GM12878 (cell line): ENCODE measurements around the gene BMI1. TPM values are rescaled to one million over a fixed set of nuclear protein-coding genes. Genes with fewer than 3 reads are reported as not detected.
A peak's percentile ranks its signal among the peaks of the same experiment; 100 is the strongest.

Experiments used
- CBX3 ChIP-seq: fragments of 200-600 bp; sonication (generic); IDR thresholded peaks from 2 replicates; pipeline ENCODE4 v1.6.1; 2016; ENCODE audit warnings: low read depth, borderline replicate concordance
- CHD4 ChIP-seq: fragments of 200-600 bp; sonication (generic); IDR thresholded peaks from 2 replicates; pipeline ENCODE4 v1.6.1; 2016; ENCODE audit warnings: mild to moderate bottlenecking
- E2F8 ChIP-seq: fragments of 450-650 bp; IDR thresholded peaks from 2 replicates; pipeline ENCODE4 v1.6.1; 2018; ENCODE audit warnings: mild to moderate bottlenecking, low read depth, moderate library complexity; ENCODE audit not compliant: partially characterized antibody
- IKZF1 ChIP-seq: fragments of 450-650 bp; conservative IDR thresholded peaks from 2 replicates; pipeline ENCODE4 v1.6.1; 2017; ENCODE audit warnings: antibody characterized with exemption, mild to moderate bottlenecking
- NR2C2 ChIP-seq: IDR thresholded peaks from 2 replicates; pipeline ENCODE4 v1.6.1; 2011; ENCODE audit warnings: borderline replicate concordance, low read depth; ENCODE audit not compliant: control insufficient read depth, insufficient read length
- POLR2AphosphoS2 ChIP-seq: IDR thresholded peaks from 2 replicates; pipeline ENCODE4 v1.6.1; 2011; ENCODE audit warnings: low read depth, mild to moderate bottlenecking, low read length, improper control_type of control experiment, moderate library complexity
- POU2F2 ChIP-seq: IDR thresholded peaks from 3 replicates; pipeline ENCODE4 v1.6.1; 2011; ENCODE audit warnings: low read depth, mild to moderate bottlenecking, low read length, borderline replicate concordance
- RFX5 ChIP-seq: IDR thresholded peaks from 2 replicates; pipeline ENCODE4 v1.6.1; 2011; ENCODE audit warnings: low read depth, low read length, improper control_type of control experiment
- SIX5 ChIP-seq: IDR thresholded peaks from 2 replicates; pipeline ENCODE4 v1.6.1; 2011; ENCODE audit warnings: mild to moderate bottlenecking, low read depth, low read length, moderate library complexity; ENCODE audit not compliant: severe bottlenecking
- YBX1 ChIP-seq: fragments of 450-650 bp; IDR thresholded peaks from 2 replicates; pipeline ENCODE4 v1.6.1; 2016; ENCODE audit warnings: antibody characterized with exemption
- ZNF217 ChIP-seq: fragments of 450-650 bp; IDR thresholded peaks from 2 replicates; pipeline ENCODE4 v1.6.1; 2017; ENCODE audit warnings: antibody characterized with exemption, mild to moderate bottlenecking
- ZNF687 ChIP-seq: fragments of 450-650 bp; IDR thresholded peaks from 2 replicates; pipeline ENCODE4 v1.6.1; 2017; ENCODE audit warnings: mild to moderate bottlenecking, moderate library complexity
- polyA plus RNA-seq, 11 experiments: library from polyadenylated mRNA; depleted of rRNA in 4 of 11; unstranded in 6 of 11; stranded (reverse) in 5 of 11; fragments of >200 nt; fragmentation: Nextera tagmentation in 4 of 11; fragmentation: Illumina TruSeq in 1 of 11; extraction: Ambion mirVana in 4 of 11; extraction: Trizol in 1 of 11; gene quantifications; 1 replicate in 1 of 11; 2 replicates in 10 of 11; pipeline versions ENCODE4 v1.2.1 to v1.2.3, GENCODE V29; 2011 to 2016; ENCODE audit warnings: inconsistent platforms in 2 of 11, missing spikeins in 2 of 11, low read depth in 1 of 11
- total RNA-seq, 4 experiments: library from RNA; depleted of rRNA in 3 of 4; stranded (reverse); fragments of >200 nt in 3 of 4; fragmentation: Illumina TruSeq in 1 of 4; extraction: Trizol in 1 of 4; gene quantifications; 2 replicates each; pipeline versions ENCODE4 v1.2.1 to v1.2.3, GENCODE V29; 2013 to 2021
- TF ChIP-seq, protein P1 (sequence below): fragments of 450-650 bp; IDR thresholded peaks from 2 replicates; pipeline ENCODE4 v1.6.1; 2016; ENCODE audit warnings: mild to moderate bottlenecking, moderate library complexity, borderline replicate concordance
- TF ChIP-seq, protein P2 (sequence below): fragments of 450-650 bp; IDR thresholded peaks from 2 replicates; pipeline ENCODE4 v1.6.1; 2017; ENCODE audit warnings: mild to moderate bottlenecking, moderate library complexity
- TF ChIP-seq, protein P3 (sequence below): IDR thresholded peaks from 2 replicates; pipeline ENCODE4 v1.6.1; 2011; ENCODE audit warnings: low read depth, mild to moderate bottlenecking, low read length, moderate library complexity, borderline replicate concordance; ENCODE audit errors: extremely low read depth

The BMI1 gene
- total and polyA plus RNA-seq, 10 of the 15 experiments (the other 5 are each of a cell fraction or from before 2014, with no cell fraction given): 8.0 to 49.7 (median 25.8) TPM

GRCh38 chr10:22308390-22308789 is 12.5 kb upstream of the BMI1 start (continued):
- TF ChIP-seq ZNF687 (no peak), CBX3 (no peak), POLR2AphosphoS2 (no peak), NR2C2 (no peak), IKZF1 (no peak), CHD4 (no peak), RFX5 (no peak), E2F8 (no peak), ZNF217 (no peak), POU2F2 (peak; percentile 35; the same call in 1 of the 3 replicates), YBX1 (no peak), SIX5 (no peak)
- TF ChIP-seq, protein P1, sequence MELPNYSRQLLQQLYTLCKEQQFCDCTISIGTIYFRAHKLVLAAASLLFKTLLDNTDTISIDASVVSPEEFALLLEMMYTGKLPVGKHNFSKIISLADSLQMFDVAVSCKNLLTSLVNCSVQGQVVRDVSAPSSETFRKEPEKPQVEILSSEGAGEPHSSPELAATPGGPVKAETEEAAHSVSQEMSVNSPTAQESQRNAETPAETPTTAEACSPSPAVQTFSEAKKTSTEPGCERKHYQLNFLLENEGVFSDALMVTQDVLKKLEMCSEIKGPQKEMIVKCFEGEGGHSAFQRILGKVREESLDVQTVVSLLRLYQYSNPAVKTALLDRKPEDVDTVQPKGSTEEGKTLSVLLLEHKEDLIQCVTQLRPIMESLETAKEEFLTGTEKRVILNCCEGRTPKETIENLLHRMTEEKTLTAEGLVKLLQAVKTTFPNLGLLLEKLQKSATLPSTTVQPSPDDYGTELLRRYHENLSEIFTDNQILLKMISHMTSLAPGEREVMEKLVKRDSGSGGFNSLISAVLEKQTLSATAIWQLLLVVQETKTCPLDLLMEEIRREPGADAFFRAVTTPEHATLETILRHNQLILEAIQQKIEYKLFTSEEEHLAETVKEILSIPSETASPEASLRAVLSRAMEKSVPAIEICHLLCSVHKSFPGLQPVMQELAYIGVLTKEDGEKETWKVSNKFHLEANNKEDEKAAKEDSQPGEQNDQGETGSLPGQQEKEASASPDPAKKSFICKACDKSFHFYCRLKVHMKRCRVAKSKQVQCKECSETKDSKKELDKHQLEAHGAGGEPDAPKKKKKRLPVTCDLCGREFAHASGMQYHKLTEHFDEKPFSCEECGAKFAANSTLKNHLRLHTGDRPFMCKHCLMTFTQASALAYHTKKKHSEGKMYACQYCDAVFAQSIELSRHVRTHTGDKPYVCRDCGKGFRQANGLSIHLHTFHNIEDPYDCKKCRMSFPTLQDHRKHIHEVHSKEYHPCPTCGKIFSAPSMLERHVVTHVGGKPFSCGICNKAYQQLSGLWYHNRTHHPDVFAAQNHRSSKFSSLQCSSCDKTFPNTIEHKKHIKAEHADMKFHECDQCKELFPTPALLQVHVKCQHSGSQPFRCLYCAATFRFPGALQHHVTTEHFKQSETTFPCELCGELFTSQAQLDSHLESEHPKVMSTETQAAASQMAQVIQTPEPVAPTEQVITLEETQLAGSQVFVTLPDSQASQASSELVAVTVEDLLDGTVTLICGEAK: no peak
- TF ChIP-seq, protein P2, sequence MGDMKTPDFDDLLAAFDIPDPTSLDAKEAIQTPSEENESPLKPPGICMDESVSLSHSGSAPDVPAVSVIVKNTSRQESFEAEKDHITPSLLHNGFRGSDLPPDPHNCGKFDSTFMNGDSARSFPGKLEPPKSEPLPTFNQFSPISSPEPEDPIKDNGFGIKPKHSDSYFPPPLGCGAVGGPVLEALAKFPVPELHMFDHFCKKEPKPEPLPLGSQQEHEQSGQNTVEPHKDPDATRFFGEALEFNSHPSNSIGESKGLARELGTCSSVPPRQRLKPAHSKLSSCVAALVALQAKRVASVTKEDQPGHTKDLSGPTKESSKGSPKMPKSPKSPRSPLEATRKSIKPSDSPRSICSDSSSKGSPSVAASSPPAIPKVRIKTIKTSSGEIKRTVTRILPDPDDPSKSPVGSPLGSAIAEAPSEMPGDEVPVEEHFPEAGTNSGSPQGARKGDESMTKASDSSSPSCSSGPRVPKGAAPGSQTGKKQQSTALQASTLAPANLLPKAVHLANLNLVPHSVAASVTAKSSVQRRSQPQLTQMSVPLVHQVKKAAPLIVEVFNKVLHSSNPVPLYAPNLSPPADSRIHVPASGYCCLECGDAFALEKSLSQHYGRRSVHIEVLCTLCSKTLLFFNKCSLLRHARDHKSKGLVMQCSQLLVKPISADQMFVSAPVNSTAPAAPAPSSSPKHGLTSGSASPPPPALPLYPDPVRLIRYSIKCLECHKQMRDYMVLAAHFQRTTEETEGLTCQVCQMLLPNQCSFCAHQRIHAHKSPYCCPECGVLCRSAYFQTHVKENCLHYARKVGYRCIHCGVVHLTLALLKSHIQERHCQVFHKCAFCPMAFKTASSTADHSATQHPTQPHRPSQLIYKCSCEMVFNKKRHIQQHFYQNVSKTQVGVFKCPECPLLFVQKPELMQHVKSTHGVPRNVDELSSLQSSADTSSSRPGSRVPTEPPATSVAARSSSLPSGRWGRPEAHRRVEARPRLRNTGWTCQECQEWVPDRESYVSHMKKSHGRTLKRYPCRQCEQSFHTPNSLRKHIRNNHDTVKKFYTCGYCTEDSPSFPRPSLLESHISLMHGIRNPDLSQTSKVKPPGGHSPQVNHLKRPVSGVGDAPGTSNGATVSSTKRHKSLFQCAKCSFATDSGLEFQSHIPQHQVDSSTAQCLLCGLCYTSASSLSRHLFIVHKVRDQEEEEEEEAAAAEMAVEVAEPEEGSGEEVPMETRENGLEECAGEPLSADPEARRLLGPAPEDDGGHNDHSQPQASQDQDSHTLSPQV: no peak
- TF ChIP-seq, protein P3, sequence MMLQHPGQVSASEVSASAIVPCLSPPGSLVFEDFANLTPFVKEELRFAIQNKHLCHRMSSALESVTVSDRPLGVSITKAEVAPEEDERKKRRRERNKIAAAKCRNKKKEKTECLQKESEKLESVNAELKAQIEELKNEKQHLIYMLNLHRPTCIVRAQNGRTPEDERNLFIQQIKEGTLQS: no peak
